Testis (tissue), 2 donors: Measurements from ENCODE around the gene BBOX1.

Experiments
- CTCF ChIP-seq, 3 experiments: fragments of 450-650 bp in 2 of 3; fragments of 200-600 bp in 1 of 3; sonication (generic) in 1 of 3; IDR thresholded peaks; one replicate each; pipeline ENCODE4 v1.5.1; 2016 to 2019; ENCODE audit warnings: antibody characterized with exemption in 3 of 3, mild to moderate bottlenecking in 2 of 3, moderate library complexity in 1 of 3
- POLR2A ChIP-seq: fragments of 450-650 bp; IDR thresholded peaks from one replicate; pipeline ENCODE4 v1.6.1; 2017; ENCODE audit warnings: antibody characterized with exemption, mild to moderate bottlenecking, moderate library complexity

GRCh38 chr11:26994631-26995095 is 46.0 kb upstream of the BBOX1 start:
- TF ChIP-seq CTCF (IDR thresholded peaks at IDR 0.05) (no peak), POLR2A (no peak)
